HEK293T (cell line): Measurements from ENCODE around the gene GPR148.

Experiments
- CTCF ChIA-PET: fragments of 350-600 bp; formaldehyde crosslinking; extraction: SDS; loops from one replicate; lab custom pipeline; 2021; ENCODE audit warnings: antibody characterized with exemption, inconsistent platforms; lab: Yijun Ruan, JAX
- POLR2A ChIA-PET: fragments of 350-600 bp; formaldehyde crosslinking; extraction: SDS; loops from one replicate; lab custom pipeline; 2020; ENCODE audit warnings: antibody characterized with exemption, inconsistent platforms; lab: Yijun Ruan, JAX
- DNase-seq: peaks from one replicate; pipeline ENCODE4 v3.0.0; 2012; ENCODE audit warnings: mixed read lengths; ENCODE audit errors: extremely low spot score
- ARNT ChIP-seq: fragments of 450-650 bp; IDR thresholded peaks from 2 replicates; pipeline ENCODE4 v1.6.1; 2017; ENCODE audit warnings: mild to moderate bottlenecking
- BHLHE40 ChIP-seq: fragments of 450-650 bp; IDR thresholded peaks from 2 replicates; pipeline ENCODE4 v1.6.1; 2016; ENCODE audit warnings: mild to moderate bottlenecking, moderate library complexity, borderline replicate concordance
- CTBP1 ChIP-seq: fragments of 450-650 bp; IDR thresholded peaks from 2 replicates; pipeline ENCODE4 v1.6.1; 2016; ENCODE audit warnings: borderline replicate concordance
- ELF4 ChIP-seq: fragments of 450-650 bp; IDR thresholded peaks from 2 replicates; pipeline ENCODE4 v1.6.1; 2017; ENCODE audit warnings: antibody characterized with exemption
- FOXA1 ChIP-seq: fragments of 450-650 bp; IDR thresholded peaks from 2 replicates; pipeline ENCODE4 v1.6.1; 2016; ENCODE audit warnings: mild to moderate bottlenecking
- FOXK2 ChIP-seq: fragments of 450-650 bp; IDR thresholded peaks from 2 replicates; pipeline ENCODE4 v1.6.1; 2016; ENCODE audit warnings: mild to moderate bottlenecking
- FOXM1 ChIP-seq: fragments of 450-650 bp; IDR thresholded peaks from 2 replicates; pipeline ENCODE4 v1.6.1; 2017; ENCODE audit warnings: mild to moderate bottlenecking, borderline replicate concordance
- HDGF ChIP-seq: fragments of 450-650 bp; IDR thresholded peaks from 2 replicates; pipeline ENCODE4 v1.6.1; 2017; ENCODE audit warnings: antibody characterized with exemption, borderline replicate concordance
- L3MBTL2 ChIP-seq: fragments of 450-650 bp; conservative IDR thresholded peaks from 2 replicates; pipeline ENCODE4 v1.6.1; 2016; ENCODE audit warnings: mild to moderate bottlenecking
- LEF1 ChIP-seq: fragments of 450-650 bp; IDR thresholded peaks from 2 replicates; pipeline ENCODE4 v1.6.1; 2017; ENCODE audit warnings: mild to moderate bottlenecking, borderline replicate concordance
- NFRKB ChIP-seq: fragments of 450-650 bp; IDR thresholded peaks from 2 replicates; pipeline ENCODE4 v1.6.1; 2016; ENCODE audit warnings: mild to moderate bottlenecking, moderate library complexity
- SP1 ChIP-seq: fragments of 450-650 bp; IDR thresholded peaks from 2 replicates; pipeline ENCODE4 v1.6.1; 2017
- SUZ12 ChIP-seq: fragments of 450-650 bp; IDR thresholded peaks from 2 replicates; pipeline ENCODE4 v1.6.1; 2016; ENCODE audit warnings: mild to moderate bottlenecking
- TARDBP ChIP-seq: fragments of 450-650 bp; IDR thresholded peaks from 2 replicates; pipeline ENCODE4 v1.6.1; 2016
- ZNF384 ChIP-seq: fragments of 450-650 bp; IDR thresholded peaks from 2 replicates; pipeline ENCODE4 v1.6.1; 2016
- TF ChIP-seq, protein P1 (sequence below): fragments of 450-650 bp; IDR thresholded peaks from 2 replicates; pipeline ENCODE4 v1.6.1; 2016

GPR148 gene

GRCh38 chr2:130749641-130750040 lies 20.8 kb downstream of the GPR148 start:
- TF ChIP-seq FOXA1 = no peak
- no peak for TF ChIP-seq FOXK2
- no peak for TF ChIP-seq ELF4
- no peak for TF ChIP-seq NFRKB
- TF ChIP-seq L3MBTL2 = no peak
- TF ChIP-seq TARDBP = no peak
- no peak for TF ChIP-seq BHLHE40
- no peak for TF ChIP-seq ARNT
- TF ChIP-seq, protein P1, sequence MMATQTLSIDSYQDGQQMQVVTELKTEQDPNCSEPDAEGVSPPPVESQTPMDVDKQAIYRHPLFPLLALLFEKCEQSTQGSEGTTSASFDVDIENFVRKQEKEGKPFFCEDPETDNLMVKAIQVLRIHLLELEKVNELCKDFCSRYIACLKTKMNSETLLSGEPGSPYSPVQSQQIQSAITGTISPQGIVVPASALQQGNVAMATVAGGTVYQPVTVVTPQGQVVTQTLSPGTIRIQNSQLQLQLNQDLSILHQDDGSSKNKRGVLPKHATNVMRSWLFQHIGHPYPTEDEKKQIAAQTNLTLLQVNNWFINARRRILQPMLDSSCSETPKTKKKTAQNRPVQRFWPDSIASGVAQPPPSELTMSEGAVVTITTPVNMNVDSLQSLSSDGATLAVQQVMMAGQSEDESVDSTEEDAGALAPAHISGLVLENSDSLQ = no peak
- no peak for TF ChIP-seq CTBP1
- TF ChIP-seq SP1 = no peak
- TF ChIP-seq LEF1 = no peak
- TF ChIP-seq SUZ12 = no peak
- no peak for TF ChIP-seq HDGF
- TF ChIP-seq ZNF384 = no peak
- CTCF ChIA-PET = no interaction called here
- POLR2A ChIA-PET = no interaction called here
- DNase-seq = no peak

DNA sequence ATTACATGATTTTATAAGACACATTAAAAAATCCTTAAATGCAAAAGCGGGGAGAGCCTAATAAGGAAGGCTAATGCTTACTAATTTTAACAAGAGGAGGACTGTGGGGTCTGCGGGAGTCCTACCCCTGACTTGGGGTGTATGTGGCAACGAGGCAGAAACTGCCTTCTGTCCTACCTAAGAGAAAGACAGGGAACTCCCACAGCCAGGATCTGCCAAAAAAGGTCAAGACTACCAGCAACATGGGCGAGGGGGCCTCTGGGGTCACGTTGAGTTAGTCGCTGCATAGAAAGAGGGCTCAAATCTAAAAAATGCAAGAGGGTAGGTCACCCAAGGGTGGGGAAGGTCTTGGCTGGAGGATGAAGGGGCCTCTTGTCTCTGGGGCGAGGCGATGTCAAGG lies 25.9 kb downstream of the GPR148 start:
- TF ChIP-seq, protein P1 = no peak
- TF ChIP-seq L3MBTL2 = no peak
- TF ChIP-seq FOXM1 = no peak
- TF ChIP-seq ARNT = no peak
- no peak for TF ChIP-seq FOXK2
- TF ChIP-seq LEF1 = no peak
- no peak for TF ChIP-seq HDGF
- POLR2A ChIA-PET = no interaction called here
- CTCF ChIA-PET = no interaction called here
- DNase-seq = no peak

DNA sequence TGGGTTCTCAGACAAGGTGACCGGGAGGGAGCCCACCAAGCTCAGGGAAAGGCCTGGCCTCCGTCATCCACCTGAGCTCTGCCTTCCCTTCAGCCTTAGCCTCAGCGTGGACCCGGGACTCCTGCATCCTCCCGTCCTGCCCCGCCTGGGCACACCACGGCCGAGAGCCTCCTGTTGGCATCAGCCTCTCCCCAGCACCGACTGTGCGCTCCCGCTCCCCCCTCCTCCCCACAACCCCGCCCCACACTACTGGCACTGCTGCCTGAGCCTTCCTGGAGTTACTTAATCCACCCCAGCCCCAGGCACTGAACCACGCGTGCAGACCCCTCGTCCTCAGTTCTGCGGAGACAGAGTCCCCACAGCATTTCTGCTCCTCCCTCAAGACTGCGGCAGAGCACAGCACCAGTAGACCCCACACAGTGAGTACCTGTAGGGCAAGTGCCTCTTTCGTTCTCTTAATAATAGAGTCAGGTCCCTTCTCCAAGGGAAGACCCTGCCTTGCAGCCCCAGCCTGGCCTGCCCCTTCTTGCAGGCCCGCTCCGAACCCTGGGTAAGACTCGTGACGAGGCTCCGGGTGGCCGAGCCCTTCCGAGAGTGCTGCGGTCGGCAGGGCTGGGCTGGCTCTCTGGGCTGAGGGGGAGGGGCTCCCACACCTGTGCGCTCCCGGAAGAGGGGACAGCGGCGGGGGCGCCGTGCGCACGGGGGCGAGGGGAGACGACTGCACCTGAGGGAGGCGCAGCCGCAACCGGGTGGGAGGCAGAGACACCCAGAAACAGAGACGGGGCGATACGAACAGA lies 26.6 kb downstream of the GPR148 start, which contains the start of gene AMER3:
Gene AMER3, plus strand, starts transcription at position 285 of the 797 bp plus-strand sequence. CDS start 6,533 bp downstream, outside the sequence.
- CTCF ChIA-PET = no interaction called here
- POLR2A ChIA-PET = no interaction called here
- DNase-seq = peak; percentile 53
- TF ChIP-seq ARNT = no peak
- TF ChIP-seq ZNF384 = no peak
- no peak for TF ChIP-seq SUZ12
- TF ChIP-seq FOXK2 = no peak
- TF ChIP-seq BHLHE40 = no peak
- no peak for TF ChIP-seq CTBP1
- TF ChIP-seq ELF4 = no peak

DNA sequence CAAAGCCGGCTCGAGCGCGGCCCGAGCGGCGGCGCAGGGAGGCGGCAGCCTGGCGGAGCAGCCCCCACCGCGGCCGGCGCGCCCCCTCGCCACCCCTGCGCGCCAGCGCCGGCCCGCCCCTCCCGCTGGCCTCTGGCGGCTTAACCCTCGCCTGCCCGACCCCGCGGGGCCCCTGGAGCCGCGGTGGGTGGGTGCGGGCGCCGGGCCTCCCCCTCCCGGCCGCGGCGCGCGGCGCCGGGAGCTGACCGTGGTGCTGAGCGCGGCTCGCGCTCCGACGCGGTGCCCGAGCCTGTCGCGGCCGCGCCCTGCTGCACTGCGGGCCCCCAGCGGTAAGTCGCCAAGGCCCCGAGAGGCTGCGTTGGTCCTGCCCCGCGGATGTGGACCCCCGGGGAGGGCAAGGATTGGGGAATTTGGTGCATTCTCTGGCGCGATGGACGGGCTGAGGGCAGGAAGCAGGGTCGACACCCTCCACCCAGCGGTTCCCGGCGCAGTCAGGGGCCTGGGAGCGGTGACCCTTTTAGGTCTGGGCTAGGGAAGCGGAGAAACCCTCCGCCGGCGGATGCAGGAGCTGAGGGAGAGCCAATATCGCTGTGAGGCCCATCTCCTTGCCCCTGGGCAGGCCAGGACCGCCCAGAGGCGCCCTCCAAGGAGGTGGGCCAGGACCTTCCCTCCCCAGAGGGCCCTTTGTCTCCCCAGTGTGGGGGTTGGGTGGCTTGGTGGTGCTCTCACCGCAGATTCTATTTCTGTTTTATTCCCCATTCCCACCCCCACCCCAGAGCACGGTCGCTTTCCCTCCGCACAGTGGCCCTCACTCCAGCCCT lies 27.4 kb downstream of the GPR148 start:
- ChIA-PET POLR2A (no interaction called here), CTCF (no interaction called here)
- 0 out of 2 replicates have a peak, but pooled peaks have one; percentile 24 for TF ChIP-seq FOXM1
- no peak for TF ChIP-seq ELF4
- DNase-seq = peak; percentile 82

DNA sequence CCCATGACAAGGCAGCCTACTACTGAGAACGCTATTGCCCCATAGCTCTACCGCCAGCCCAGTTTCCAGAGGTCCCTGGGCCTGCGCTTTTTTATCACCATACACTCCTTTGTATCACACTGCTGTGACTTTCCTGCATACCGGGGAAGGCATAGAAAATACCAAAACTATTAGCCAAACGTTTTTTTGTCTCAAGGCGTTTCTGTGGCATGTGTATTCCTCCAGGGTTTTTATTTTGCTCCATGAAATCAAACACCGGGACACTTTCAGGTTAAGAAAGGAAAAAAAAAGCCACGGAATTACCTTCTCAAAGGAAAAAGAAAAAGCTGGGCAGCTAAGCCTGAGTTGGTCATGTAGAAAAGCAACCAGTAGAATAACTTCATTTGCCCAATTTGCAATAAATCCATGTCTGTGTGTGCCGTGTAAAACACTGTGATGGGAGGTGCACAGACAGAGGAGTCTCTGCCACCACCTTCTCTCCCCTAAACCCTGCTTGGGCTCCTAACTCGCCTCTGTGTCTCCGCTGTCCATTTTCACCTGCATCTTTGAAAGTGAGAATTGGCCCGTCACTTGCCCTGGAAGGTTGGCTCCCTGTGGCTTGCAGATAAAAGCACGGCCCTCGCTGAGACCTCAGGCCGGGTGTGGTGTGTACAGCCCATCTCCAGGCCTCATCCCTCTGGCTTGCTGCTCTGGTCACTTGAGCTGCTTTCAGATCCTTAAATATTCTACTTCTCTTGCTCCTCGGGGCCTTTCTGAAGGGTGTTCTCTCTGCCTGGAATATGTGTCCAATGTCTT lies 28.2 kb downstream of the GPR148 start:
- POLR2A ChIA-PET = no interaction called here
- no peak for DNase-seq
- TF ChIP-seq, protein P1 = no peak
- TF ChIP-seq FOXM1 = no peak
- no peak for TF ChIP-seq FOXA1
- TF ChIP-seq HDGF = no peak
- CTCF ChIA-PET = no interaction called here
